RPMI7951 (cell line): ENCODE results near the gene IKZF3. TPM values are rescaled to one million over a fixed set of nuclear protein-coding genes. Genes with fewer than 3 reads are reported as not detected.
"Not testable (repeated sequence)": the region's sequence is repeated elsewhere in the genome, so short reads cannot be mapped to it uniquely, and the experiment has no call there.

Experiments
- DNase-seq: peaks from one replicate; pipeline ENCODE4 v3.0.0-alpha.2; 2012; ENCODE audit warnings: low read depth
- total RNA-seq: library from RNA; depleted of rRNA; stranded (reverse); fragments of >200 nt; shearing (Covaris generic); gene quantifications from 2 replicates; pipeline ENCODE4 v1.2.3, GENCODE V29; 2014

IKZF3 gene
- total RNA-seq, 1 experiment from 2014 or later = not detected

- no peak for DNase-seq
Observed at GRCh38 chr17:39781031-39781860, 82.9 kb downstream of the IKZF3 start.

- DNase-seq = no peak
Observed at GRCh38 chr17:39777534-39778365, 86.4 kb downstream of the IKZF3 start.

- DNase-seq = no peak
Observed at GRCh38 chr17:39776252-39776651, 87.9 kb downstream of the IKZF3 start.

GRCh38 chr17:39775031-39775430 lies 89.1 kb downstream of the IKZF3 start:
- DNase-seq = no peak

GRCh38 chr17:39774047-39774446 lies 90.1 kb downstream of the IKZF3 start:
- no peak for DNase-seq

- no peak for DNase-seq
Observed at GRCh38 chr17:39772987-39773934, 90.9 kb downstream of the IKZF3 start.

GRCh38 chr17:39772415-39772814 lies 91.7 kb downstream of the IKZF3 start:
- no peak for DNase-seq

GRCh38 chr17:39769974-39770587 lies 94.0 kb downstream of the IKZF3 start:
- DNase-seq = peak; percentile 75

GRCh38 chr17:39767147-39767546 lies 97.0 kb downstream of the IKZF3 start:
- no peak for DNase-seq

- DNase-seq = no peak
Observed at GRCh38 chr17:39765766-39766165, 98.3 kb downstream of the IKZF3 start.

GRCh38 chr17:39765175-39765574 lies 98.9 kb downstream of the IKZF3 start:
- DNase-seq = no peak

GRCh38 chr17:39764171-39764570 lies 99.9 kb downstream of the IKZF3 start:
- not testable (repeated sequence) for DNase-seq

GRCh38 chr17:39763051-39763820 lies 100.9 kb downstream of the IKZF3 start:
- no peak for DNase-seq

- no peak for DNase-seq
Observed at GRCh38 chr17:39761861-39762496, 102.1 kb downstream of the IKZF3 start.

GRCh38 chr17:39759204-39759603 lies 104.9 kb downstream of the IKZF3 start:
- no peak for DNase-seq

GRCh38 chr17:39757931-39758873 lies 105.9 kb downstream of the IKZF3 start:
- DNase-seq = no peak

- no peak for DNase-seq
Observed at GRCh38 chr17:39757176-39757662, 106.9 kb downstream of the IKZF3 start.

GRCh38 chr17:39756380-39757079 lies 107.6 kb downstream of the IKZF3 start:
- no peak for DNase-seq
